ENCODE measurements around the gene LRRC1. TPM values are rescaled to one million over a fixed set of nuclear protein-coding genes. Genes with fewer than 3 reads are reported as not detected.
A peak's percentile ranks its signal among the peaks of the same experiment; 100 is the strongest.

Gene LRRC1
- total and polyA plus RNA-seq, 2 of the 13 experiments (the other 11 are each of a cell fraction or from before 2014, with no cell fraction given), result 15.6 to 27.7 TPM

- TF ChIP-seq FOXO4 (CRISPR knock-in tag; conservative IDR thresholded peaks at IDR 0.05), result no peak
- TF ChIP-seq ZNF660 (CRISPR knock-in tag; IDR thresholded peaks at IDR 0.05; ENCODE audit: borderline replicate concordance, low read depth), result no peak
- TF ChIP-seq TGIF2 (CRISPR knock-in tag; IDR thresholded peaks at IDR 0.05), result 0 out of 2 replicates have a peak, but pooled peaks have one; percentile 40
- TF ChIP-seq SNAPC4 (CRISPR knock-in tag; IDR thresholded peaks at IDR 0.05), result no peak
- TF ChIP-seq YEATS4 (CRISPR knock-in tag; IDR thresholded peaks at IDR 0.05; ENCODE audit: borderline replicate concordance), result peak; percentile 13; the same call in 1 of the 2 replicates
- TF ChIP-seq MAFG (CRISPR knock-in tag; IDR thresholded peaks at IDR 0.05), result 0 out of 2 replicates have a peak, but pooled peaks have one; percentile 50
- no peak for TF ChIP-seq SRY (CRISPR knock-in tag; IDR thresholded peaks at IDR 0.05)
- no peak for TF ChIP-seq SATB2 (CRISPR knock-in tag; IDR thresholded peaks at IDR 0.05)
- TF ChIP-seq PRDM4 (CRISPR knock-in tag; IDR thresholded peaks at IDR 0.05; ENCODE audit: borderline replicate concordance), result no peak
- no peak for TF ChIP-seq ZNF572 (CRISPR knock-in tag; IDR thresholded peaks at IDR 0.05)
- peak; percentile 60; the same call in 1 of the 2 replicates for TF ChIP-seq ZBTB34 (CRISPR knock-in tag; IDR thresholded peaks at IDR 0.05)
- no peak for TF ChIP-seq ZNF841 (CRISPR knock-in tag; IDR thresholded peaks at IDR 0.05; ENCODE audit: borderline replicate concordance)
- no peak for TF ChIP-seq ZNF550 (CRISPR knock-in tag; IDR thresholded peaks at IDR 0.05; ENCODE audit: borderline replicate concordance)
Measured at GRCh38 chr6:53854843-53855567, 60.2 kb downstream of the LRRC1 start (continued).

All from HepG2 (cell line).